Activated CD8-positive, alpha-beta T cell treated with anti-CD3 and anti-CD28 coated beads for 36 hours (primary cell): Measurements from ENCODE around the gene TOMM5. TPM values are rescaled to one million over a fixed set of nuclear protein-coding genes. Genes with fewer than 3 reads are reported as not detected.

ENCODE experiments used
- ATAC-seq: fragments of 200-7000 bp; cut with Tn5 transposase; one replicate; pipeline ENCODE4 v1.10.0; 2021; ENCODE audit warnings: mild to moderate bottlenecking, moderate library complexity
- CTCF ChIA-PET: fragments of 350-600 bp; sonication (Branson Sonifier 250); formaldehyde crosslinking; loops from one replicate; lab custom pipeline; 2021; ENCODE audit warnings: antibody characterized with exemption; lab: Charles Lee
- POLR2A ChIA-PET: fragments of 350-600 bp; sonication (Branson Sonifier 250); formaldehyde crosslinking; loops from one replicate; lab custom pipeline; 2021; ENCODE audit warnings: antibody characterized with exemption; lab: Charles Lee
- DNase-seq: peaks from one replicate; pipeline ENCODE4 v3.0.0-alpha.2; 2020
- H3K27ac Mint-ChIP-seq: one replicate; pipeline ENCODE4 v1.8.0; 2021; ENCODE audit warnings: mild to moderate bottlenecking, mixed read lengths
- H3K27me3 Mint-ChIP-seq: one replicate; pipeline ENCODE4 v1.8.0; 2021; ENCODE audit warnings: mixed read lengths
- H3K36me3 Mint-ChIP-seq: one replicate; pipeline ENCODE4 v1.8.0; 2021; ENCODE audit warnings: low read depth, mixed read lengths
- H3K4me1 Mint-ChIP-seq: one replicate; pipeline ENCODE4 v1.8.0; 2021; ENCODE audit warnings: low read depth, mixed read lengths
- H3K4me3 Mint-ChIP-seq: one replicate; pipeline ENCODE4 v1.8.0; 2021; ENCODE audit warnings: mild to moderate bottlenecking, moderate library complexity, mixed read lengths
- H3K9me3 Mint-ChIP-seq: one replicate; pipeline ENCODE4 v1.8.0; 2021; ENCODE audit warnings: mixed read lengths
- intact Hi-C: fragments of 100-400 bp; cut with micrococcal nuclease; formaldehyde crosslinking; loops from one replicate; pipeline ENCODE4 v1.10.0; 2022
- total RNA-seq, 2 experiments: library from RNA; stranded (reverse); gene quantifications; one replicate each; pipeline ENCODE4 v1.2.3, GENCODE V29; 2021
- TF ChIP-seq, protein P1 (sequence below): fragments of 200-600 bp; IDR thresholded peaks from one replicate; pipeline ENCODE4 v1.8.0; 2022; ENCODE audit warnings: antibody characterized with exemption, mild to moderate bottlenecking

Gene TOMM5
- total RNA-seq, 2 experiments from 2014 or later = 156 to 168 TPM

DNA sequence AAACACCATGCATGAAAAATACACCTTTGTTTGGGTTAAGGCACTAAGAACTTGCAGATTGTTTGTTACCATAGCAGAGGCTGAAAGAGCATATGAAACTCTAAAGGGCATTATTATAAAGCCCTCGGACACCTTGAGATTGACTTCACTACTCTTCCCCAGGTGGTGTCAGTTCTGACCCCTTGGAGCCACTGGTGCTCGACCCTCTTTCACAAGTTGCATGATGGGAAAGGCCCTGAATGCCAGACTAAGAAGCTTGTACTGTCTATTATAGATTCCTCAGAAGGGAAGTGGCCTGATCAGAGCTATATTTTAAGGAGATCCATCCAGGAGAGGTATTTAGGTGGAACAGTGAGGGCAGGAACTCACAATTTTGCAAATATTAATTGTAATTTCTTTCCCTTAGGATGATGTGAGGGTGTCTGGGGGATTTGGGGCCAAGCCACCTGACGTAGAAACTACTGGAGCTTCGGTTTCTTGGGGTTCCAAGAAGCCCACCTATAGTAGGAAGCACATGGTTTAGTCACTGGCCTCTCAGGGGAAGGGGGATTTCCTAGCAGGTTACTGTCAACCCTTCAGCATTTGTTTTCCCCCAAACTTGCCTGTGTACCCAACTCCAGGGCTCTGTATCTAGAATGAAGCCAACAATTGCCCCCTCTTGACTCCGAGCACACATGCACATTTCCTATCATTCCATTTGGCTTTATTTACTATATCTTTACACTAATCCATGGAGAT, 32.4 kb downstream of the TOMM5 start:
- TF ChIP-seq, protein P1, sequence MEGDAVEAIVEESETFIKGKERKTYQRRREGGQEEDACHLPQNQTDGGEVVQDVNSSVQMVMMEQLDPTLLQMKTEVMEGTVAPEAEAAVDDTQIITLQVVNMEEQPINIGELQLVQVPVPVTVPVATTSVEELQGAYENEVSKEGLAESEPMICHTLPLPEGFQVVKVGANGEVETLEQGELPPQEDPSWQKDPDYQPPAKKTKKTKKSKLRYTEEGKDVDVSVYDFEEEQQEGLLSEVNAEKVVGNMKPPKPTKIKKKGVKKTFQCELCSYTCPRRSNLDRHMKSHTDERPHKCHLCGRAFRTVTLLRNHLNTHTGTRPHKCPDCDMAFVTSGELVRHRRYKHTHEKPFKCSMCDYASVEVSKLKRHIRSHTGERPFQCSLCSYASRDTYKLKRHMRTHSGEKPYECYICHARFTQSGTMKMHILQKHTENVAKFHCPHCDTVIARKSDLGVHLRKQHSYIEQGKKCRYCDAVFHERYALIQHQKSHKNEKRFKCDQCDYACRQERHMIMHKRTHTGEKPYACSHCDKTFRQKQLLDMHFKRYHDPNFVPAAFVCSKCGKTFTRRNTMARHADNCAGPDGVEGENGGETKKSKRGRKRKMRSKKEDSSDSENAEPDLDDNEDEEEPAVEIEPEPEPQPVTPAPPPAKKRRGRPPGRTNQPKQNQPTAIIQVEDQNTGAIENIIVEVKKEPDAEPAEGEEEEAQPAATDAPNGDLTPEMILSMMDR = no peak
- intact Hi-C loops = no loop called here
- H3K27ac Mint-ChIP-seq = no peak overlapping the region
- H3K4me1 Mint-ChIP-seq = peaks cover 3% of the 10 kb centered on the region
- H3K9me3 Mint-ChIP-seq = peaks cover 10% of the 10 kb centered on the region
- ATAC-seq = no peak
- H3K27me3 Mint-ChIP-seq = no peaks in the 10 kb centered on the region
- no peak overlapping the region for H3K4me3 Mint-ChIP-seq
- CTCF ChIA-PET = no interaction called here
- DNase-seq = no peak
- peaks cover 18% of the 10 kb centered on the region for H3K36me3 Mint-ChIP-seq
- POLR2A ChIA-PET = interaction anchor here (1.3 kb wide), 1 partner anchor 17 kb away, joined by 3 read pairs; no protein-coding TSS in a partner anchor

DNA sequence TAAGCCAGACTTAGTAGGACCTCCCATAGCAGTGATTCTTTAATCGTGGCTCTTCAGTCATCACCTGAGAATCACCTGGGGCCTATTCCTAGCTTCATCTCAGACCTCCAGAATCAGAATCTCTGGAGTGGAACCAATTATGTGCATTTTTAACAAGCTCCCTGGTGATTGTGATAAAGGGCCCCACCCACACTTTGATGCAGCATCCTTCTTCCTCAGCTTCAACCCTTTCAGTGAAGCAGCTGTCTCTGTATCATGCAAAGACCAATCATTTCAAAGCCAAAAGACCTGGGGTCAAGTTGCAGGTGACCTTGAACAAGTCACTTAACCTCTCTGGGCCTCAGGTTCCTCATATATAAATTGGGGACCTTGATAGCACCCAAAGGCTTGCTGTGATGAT, 33.3 kb downstream of the TOMM5 start:
- peaks cover 2% of the 10 kb centered on the region for H3K9me3 Mint-ChIP-seq
- POLR2A ChIA-PET = no interaction called here
- H3K27ac Mint-ChIP-seq = no peak overlapping the region
- ATAC-seq = no peak
- peaks cover 9% of the 10 kb centered on the region for H3K36me3 Mint-ChIP-seq
- DNase-seq = no peak
- intact Hi-C loops = no loop called here
- H3K4me1 Mint-ChIP-seq = peaks cover 3% of the 10 kb centered on the region
- no peak overlapping the region for H3K4me3 Mint-ChIP-seq
- CTCF ChIA-PET = no interaction called here
- TF ChIP-seq, protein P1 = no peak
- H3K27me3 Mint-ChIP-seq = no peaks in the 10 kb centered on the region

DNA sequence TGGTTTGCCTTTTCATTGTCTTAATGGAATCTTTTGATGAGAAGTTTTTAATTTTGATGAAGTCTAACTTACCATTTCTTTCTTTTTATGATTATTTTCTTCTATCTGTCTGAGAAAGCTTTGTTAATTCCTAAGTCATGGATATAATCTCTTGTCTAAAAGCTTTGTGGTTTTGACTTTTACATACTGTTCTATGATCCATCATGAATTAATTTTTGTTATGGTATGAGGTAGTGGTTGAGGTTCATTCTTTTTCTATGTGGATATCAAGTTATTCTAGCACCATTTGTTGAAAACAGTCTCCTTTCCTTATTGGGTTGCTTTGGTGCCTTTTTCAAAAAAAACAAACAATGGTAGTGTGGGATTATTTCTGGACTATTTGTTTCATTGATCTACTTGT, 36.6 kb downstream of the TOMM5 start:
- no peak for ATAC-seq
- Mint-ChIP-seq H3K4me3 (no peak overlapping the region), H3K27ac (no peak overlapping the region), H3K36me3 (no peaks in the 10 kb centered on the region), H3K4me1 (peaks cover 3% of the 10 kb centered on the region), H3K9me3 (no peaks in the 10 kb centered on the region), H3K27me3 (no peaks in the 10 kb centered on the region)
- POLR2A ChIA-PET = no interaction called here
- TF ChIP-seq, protein P1 = no peak
- CTCF ChIA-PET = no interaction called here
- intact Hi-C loops = no loop called here
- DNase-seq = no peak

DNA sequence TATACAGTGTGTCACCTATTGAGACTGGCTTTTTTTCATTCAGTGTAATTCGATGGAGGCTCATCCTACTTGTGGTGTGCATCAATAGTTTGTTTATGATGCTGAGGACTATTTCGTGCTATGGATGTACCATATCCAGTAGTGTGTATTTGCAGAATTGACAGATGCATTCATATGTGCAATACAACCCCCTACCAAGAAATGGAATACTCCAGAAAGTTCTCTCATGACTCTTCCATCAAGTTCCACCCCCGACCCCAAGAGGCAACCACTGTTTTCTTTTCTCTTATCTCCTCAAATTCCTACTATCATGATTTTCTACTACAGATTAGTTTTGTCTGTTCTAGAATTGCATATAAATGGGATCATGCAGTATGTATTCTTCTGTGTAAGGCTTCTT, 38.1 kb downstream of the TOMM5 start:
- intact Hi-C loops = no loop called here
- DNase-seq (no peak), ATAC-seq (no peak)
- ChIA-PET CTCF (no interaction called here), POLR2A (no interaction called here)
- H3K27me3 Mint-ChIP-seq = no peaks in the 10 kb centered on the region
- H3K36me3 Mint-ChIP-seq = no peaks in the 10 kb centered on the region
- TF ChIP-seq, protein P1 = no peak
- H3K9me3 Mint-ChIP-seq = no peaks in the 10 kb centered on the region
- H3K4me1 Mint-ChIP-seq = no peaks in the 10 kb centered on the region
- no peak overlapping the region for H3K4me3 Mint-ChIP-seq
- no peak overlapping the region for H3K27ac Mint-ChIP-seq

DNA sequence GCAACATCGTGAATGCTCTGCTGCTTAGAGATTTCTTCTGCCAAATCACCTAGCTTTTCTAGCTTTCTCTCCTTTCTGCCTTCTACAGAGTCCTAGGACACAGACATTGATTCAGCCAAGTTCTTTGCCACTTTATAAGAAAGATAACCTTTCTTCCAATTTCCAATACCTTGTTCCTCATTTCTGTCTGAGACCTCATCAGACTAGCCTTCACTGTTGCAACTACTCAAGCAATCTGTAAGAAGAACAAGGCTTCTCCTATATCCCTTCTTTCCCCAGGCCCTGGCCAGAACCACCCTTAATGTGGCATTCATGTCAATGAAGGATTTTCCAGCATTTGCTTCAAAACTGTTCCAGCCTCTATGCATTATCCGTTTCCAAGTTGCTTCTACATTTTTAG, 40.5 kb downstream of the TOMM5 start:
- no peaks in the 10 kb centered on the region for H3K4me1 Mint-ChIP-seq
- CTCF ChIA-PET = no interaction called here
- intact Hi-C loops = no loop called here
- POLR2A ChIA-PET = no interaction called here
- ATAC-seq (no peak), DNase-seq (no peak)
- H3K9me3 Mint-ChIP-seq = no peaks in the 10 kb centered on the region
- TF ChIP-seq, protein P1 = no peak
- no peaks in the 10 kb centered on the region for H3K27me3 Mint-ChIP-seq
- H3K4me3 Mint-ChIP-seq = no peak overlapping the region
- H3K36me3 Mint-ChIP-seq = no peaks in the 10 kb centered on the region
- H3K27ac Mint-ChIP-seq = no peak overlapping the region
